ENCODE results near the gene DYTN.

DNA sequence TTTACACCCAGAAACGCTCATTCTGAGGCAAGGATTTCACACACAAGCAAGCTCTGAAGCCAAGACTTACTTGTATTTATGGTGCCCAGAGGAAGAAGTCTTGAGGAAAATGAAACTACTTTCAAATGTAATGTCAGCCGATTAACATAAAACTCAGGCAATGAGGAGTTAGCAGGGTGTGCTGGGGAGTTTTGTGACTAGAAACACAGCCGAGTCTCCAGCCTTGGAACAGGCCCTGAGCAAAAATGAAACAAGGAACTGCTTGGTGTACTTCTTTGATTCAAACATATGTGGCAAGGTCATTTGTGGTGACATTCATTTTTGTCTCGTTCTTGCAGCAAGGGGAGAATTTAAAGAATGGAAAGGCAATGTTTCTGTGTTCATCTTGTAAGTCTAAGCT lies 4.5 kb downstream of the DYTN start:
- TF ChIP-seq CTCF (IDR thresholded peaks at IDR 0.05) (no peak), USF2 (IDR thresholded peaks at IDR 0.05) (no peak), POLR2AphosphoS2 (conservative IDR thresholded peaks at IDR 0.05; ENCODE audit: low read length) (no peak), EHMT2 (IDR thresholded peaks at IDR 0.05; ENCODE audit: low read depth) (no peak), JUN (IDR thresholded peaks at IDR 0.05) (no peak), CEBPB (IDR thresholded peaks at IDR 0.05) (no peak), POLR2A (IDR thresholded peaks at IDR 0.05; ENCODE audit: low read length) (no peak)
- TF ChIP-seq, protein P1, sequence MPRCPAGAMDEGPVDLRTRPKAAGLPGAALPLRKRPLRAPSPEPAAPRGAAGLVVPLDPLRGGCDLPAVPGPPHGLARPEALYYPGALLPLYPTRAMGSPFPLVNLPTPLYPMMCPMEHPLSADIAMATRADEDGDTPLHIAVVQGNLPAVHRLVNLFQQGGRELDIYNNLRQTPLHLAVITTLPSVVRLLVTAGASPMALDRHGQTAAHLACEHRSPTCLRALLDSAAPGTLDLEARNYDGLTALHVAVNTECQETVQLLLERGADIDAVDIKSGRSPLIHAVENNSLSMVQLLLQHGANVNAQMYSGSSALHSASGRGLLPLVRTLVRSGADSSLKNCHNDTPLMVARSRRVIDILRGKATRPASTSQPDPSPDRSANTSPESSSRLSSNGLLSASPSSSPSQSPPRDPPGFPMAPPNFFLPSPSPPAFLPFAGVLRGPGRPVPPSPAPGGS (IDR thresholded peaks at IDR 0.05) = no peak
